Amniotic stem cell (primary cell): ENCODE measurements around the gene SLC47A1.
"Not testable (repeated sequence)": the region's sequence is repeated elsewhere in the genome, so short reads cannot be mapped to it uniquely, and the experiment has no call there.

ENCODE experiments used
- DNase-seq: peaks from one replicate; lab custom pipeline; 2025; lab: John Stamatoyannopoulos, UW

SLC47A1 gene

GRCh38 chr17:19533718-19534561, at the start of gene SLC47A1:
Gene SLC47A1, plus strand, starts transcription at chr17:19533854. Its CDS starts 86 bp downstream, at chr17:19533940.
- no peak for DNase-seq

GRCh38 chr17:19485800-19486340, 47.8 kb upstream of the SLC47A1 start:
- no peak for DNase-seq

- DNase-seq, result no peak
These were observed 47.2 kb upstream of the SLC47A1 start for GRCh38 chr17:19486351-19487023.

GRCh38 chr17:19487024-19487600, 46.5 kb upstream of the SLC47A1 start:
- no peak for DNase-seq

- DNase-seq, result no peak
These were observed 41.5 kb upstream of the SLC47A1 start for GRCh38 chr17:19492141-19492540.

GRCh38 chr17:19494961-19495806, 38.5 kb upstream of the SLC47A1 start:
- no peak for DNase-seq

- DNase-seq, result no peak
These were observed 37.7 kb upstream of the SLC47A1 start for GRCh38 chr17:19495828-19496528.

GRCh38 chr17:19497624-19498023, 36.0 kb upstream of the SLC47A1 start:
- DNase-seq, result no peak

GRCh38 chr17:19501219-19501618, 32.4 kb upstream of the SLC47A1 start:
- DNase-seq, result no peak

GRCh38 chr17:19502517-19502916, 31.1 kb upstream of the SLC47A1 start:
- no peak for DNase-seq

- not testable (repeated sequence) for DNase-seq
These were observed 28.1 kb upstream of the SLC47A1 start for GRCh38 chr17:19505561-19505960.

- DNase-seq, result peak; percentile 84
These were observed 25.7 kb upstream of the SLC47A1 start for GRCh38 chr17:19507775-19508576.

- DNase-seq, result no peak
These were observed 25.1 kb upstream of the SLC47A1 start for GRCh38 chr17:19508577-19508867.

GRCh38 chr17:19509281-19509852, 24.3 kb upstream of the SLC47A1 start:
- DNase-seq, result not testable (repeated sequence)

- DNase-seq, result no peak
These were observed 22.8 kb upstream of the SLC47A1 start for GRCh38 chr17:19510903-19511302.

GRCh38 chr17:19513897-19514488, 19.7 kb upstream of the SLC47A1 start:
- DNase-seq, result peak; percentile 18

- no peak for DNase-seq
These were observed 16.0 kb upstream of the SLC47A1 start for GRCh38 chr17:19517699-19518098.

GRCh38 chr17:19519388-19520291, 14.0 kb upstream of the SLC47A1 start:
- not testable (repeated sequence) for DNase-seq

GRCh38 chr17:19520641-19521040, 13.0 kb upstream of the SLC47A1 start:
- no peak for DNase-seq
